Esophagus (tissue), 2 donors: ENCODE measurements around the gene HOXC10. TPM values are rescaled to one million over a fixed set of nuclear protein-coding genes. Genes with fewer than 3 reads are reported as not detected.

ENCODE experiments used
- H3K27ac ChIP-seq, 2 donors: one replicate each; pipeline ENCODE4 v1.5.1; 2013; ENCODE audit warnings: low read depth in 2 of 2, mild to moderate bottlenecking in 2 of 2, inconsistent platforms in 1 of 2, low read length in 1 of 2, moderate library complexity in 1 of 2
- H3K27me3 ChIP-seq, 2 donors: one replicate each; pipeline ENCODE4 v1.6.1; 2013; ENCODE audit warnings: low read length in 2 of 2, control low read depth in 1 of 2, mild to moderate bottlenecking in 1 of 2; ENCODE audit not compliant: insufficient read depth in 2 of 2, control insufficient read depth in 1 of 2
- H3K36me3 ChIP-seq, 2 donors: one replicate each; pipeline ENCODE4 v1.6.1; 2013; ENCODE audit warnings: low read length in 1 of 2; ENCODE audit not compliant: control insufficient read depth in 2 of 2, insufficient read depth in 2 of 2
- H3K4me1 ChIP-seq, 2 donors: one replicate each; pipeline ENCODE4 v1.6.1; 2013; ENCODE audit warnings: low read length in 1 of 2; ENCODE audit not compliant: control insufficient read depth in 2 of 2, insufficient read depth in 2 of 2
- H3K4me3 ChIP-seq, 2 donors: one replicate each; pipeline ENCODE4 v1.5.1; 2013; ENCODE audit warnings: low read length in 2 of 2, mild to moderate bottlenecking in 2 of 2, low read depth in 1 of 2, moderate library complexity in 1 of 2
- H3K9me3 ChIP-seq, 2 donors: one replicate each; pipeline ENCODE4 v1.6.1; 2013; ENCODE audit warnings: mild to moderate bottlenecking in 2 of 2, low read depth in 1 of 2, low read length in 1 of 2, moderate library complexity in 1 of 2; ENCODE audit not compliant: control insufficient read depth in 2 of 2, insufficient read depth in 1 of 2
- WGBS, 2 donors: extraction: QIAGEN DNeasy Blood & Tissue Kit; methylation state at CpG; one replicate each; pipeline ENCODE4 v1.1.7; 2013; 5-methylcytosine and 5-hydroxymethylcytosine counted together
- polyA plus RNA-seq, 2 donors: library from polyadenylated mRNA; stranded (reverse); fragments of 200-250 nt; gene quantifications; one replicate each; pipeline ENCODE4 v1.2.3, GENCODE V29; 2013
- donor health status: healthy with polysubstance abuse.
- donor health status: Bipolar disorder and iron deficiency.

Gene HOXC10
- polyA plus RNA-seq, 2 donors: 0.02 to 0.04 TPM

GRCh38 chr12:53956251-53956887 lies 28.6 kb upstream of the HOXC10 start:
- WGBS, 2 donors: 4 to 6% methylated on average over 25 of the region's 25 CpGs
- no peak overlapping the region for H3K4me3 ChIP-seq

GRCh38 chr12:53956914-53957536 lies 27.9 kb upstream of the HOXC10 start:
- H3K27me3 ChIP-seq: peaks cover 14 to 80% of the 10 kb centered on the region in 2 donors
- H3K4me1 ChIP-seq: peaks cover 0 to 11% of the 10 kb centered on the region in 2 donors
- no peak overlapping the region for H3K4me3 ChIP-seq
- H3K36me3 ChIP-seq: no peaks in the 10 kb centered on the region
- WGBS, 2 donors: 13 to 18% methylated on average over 11 of the region's 11 CpGs
- peaks cover 0 to 2% of the 10 kb centered on the region in 2 donors for H3K9me3 ChIP-seq
- H3K27ac ChIP-seq: no peak overlapping the region

More at GRCh38 chr12:53956251-53956887, 28.6 kb upstream of the HOXC10 start:
- Histone ChIP-seq H3K27ac (no peak overlapping the region), H3K27me3 (peaks cover 9 to 80% of the 10 kb centered on the region in 2 donors), H3K36me3 (no peaks in the 10 kb centered on the region), H3K4me1 (peaks cover 0 to 10% of the 10 kb centered on the region in 2 donors), H3K9me3 (peaks cover 0 to 2% of the 10 kb centered on the region in 2 donors)

- 23 to 32% methylated on average over 3 of the region's 3 CpGs for WGBS, 2 donors
- H3K4me1 ChIP-seq: peaks cover 0 to 11% of the 10 kb centered on the region in 2 donors
- H3K4me3 ChIP-seq: no peak overlapping the region
- peaks cover 15 to 73% of the 10 kb centered on the region in 2 donors for H3K27me3 ChIP-seq
- H3K36me3 ChIP-seq: no peaks in the 10 kb centered on the region
- H3K9me3 ChIP-seq: peaks cover 0 to 2% of the 10 kb centered on the region in 2 donors
- H3K27ac ChIP-seq: no peak overlapping the region
Measured at GRCh38 chr12:53958128-53958527, 26.8 kb upstream of the HOXC10 start.

- H3K4me1 ChIP-seq: peaks cover 0 to 11% of the 10 kb centered on the region in 2 donors
- no peak overlapping the region for H3K4me3 ChIP-seq
- H3K9me3 ChIP-seq: peaks cover 0 to 2% of the 10 kb centered on the region in 2 donors
- no peaks in the 10 kb centered on the region for H3K36me3 ChIP-seq
- 10 to 11% methylated on average over 4 of the region's 4 CpGs for WGBS, 2 donors
- H3K27me3 ChIP-seq: peaks cover 15 to 69% of the 10 kb centered on the region in 2 donors
- no peak overlapping the region for H3K27ac ChIP-seq
Measured at GRCh38 chr12:53959314-53959713, 25.6 kb upstream of the HOXC10 start.

GRCh38 chr12:53960187-53961024 lies 24.5 kb upstream of the HOXC10 start:
- H3K4me3 ChIP-seq: no peak overlapping the region

GRCh38 chr12:53961025-53961761 lies 23.8 kb upstream of the HOXC10 start:
- H3K4me1 ChIP-seq: peaks cover 3 to 7% of the 10 kb centered on the region in 2 donors
- H3K4me3 ChIP-seq: no peak overlapping the region
- H3K27ac ChIP-seq: no peak overlapping the region
- peaks cover 18 to 61% of the 10 kb centered on the region in 2 donors for H3K27me3 ChIP-seq
- H3K9me3 ChIP-seq: no peaks in the 10 kb centered on the region
- 4 to 5% methylated on average over 72 of the region's 72 CpGs for WGBS, 2 donors
- H3K36me3 ChIP-seq: no peaks in the 10 kb centered on the region

More at GRCh38 chr12:53960187-53961024, 24.5 kb upstream of the HOXC10 start:
- no peak overlapping the region for H3K27ac ChIP-seq
- no peaks in the 10 kb centered on the region for H3K36me3 ChIP-seq
- H3K27me3 ChIP-seq: peaks cover 18 to 64% of the 10 kb centered on the region in 2 donors
- peaks cover 3 to 9% of the 10 kb centered on the region in 2 donors for H3K4me1 ChIP-seq
- H3K9me3 ChIP-seq: no peaks in the 10 kb centered on the region
- 13 to 14% methylated on average over 39 of the region's 39 CpGs for WGBS, 2 donors

GRCh38 chr12:53963005-53963404 lies 21.9 kb upstream of the HOXC10 start:
- Histone ChIP-seq H3K4me3 (no peak overlapping the region), H3K27ac (no peak overlapping the region), H3K36me3 (no peaks in the 10 kb centered on the region), H3K9me3 (no peaks in the 10 kb centered on the region), H3K4me1 (peaks cover 3 to 6% of the 10 kb centered on the region in 2 donors), H3K27me3 (peaks cover 24 to 57% of the 10 kb centered on the region in 2 donors)
- 32 to 34% methylated on average over 7 of the region's 7 CpGs for WGBS, 2 donors

- no peak overlapping the region for H3K4me3 ChIP-seq
- peaks cover 26 to 60% of the 10 kb centered on the region in 2 donors for H3K27me3 ChIP-seq
Measured at GRCh38 chr12:53963434-53964314, 21.3 kb upstream of the HOXC10 start.

More at GRCh38 chr12:53963434-53964314, 21.3 kb upstream of the HOXC10 start:
- Histone ChIP-seq H3K9me3 (no peaks in the 10 kb centered on the region), H3K4me1 (peaks cover 3 to 6% of the 10 kb centered on the region in 2 donors), H3K27ac (no peak overlapping the region), H3K36me3 (no peaks in the 10 kb centered on the region)
- WGBS, 2 donors: 12 to 20% methylated on average over 38 of the region's 38 CpGs
